Measurements from ENCODE around the gene PRDM7.
A peak's percentile ranks its signal among the peaks of the same experiment; 100 is the strongest.
"Not testable (repeated sequence)": the region's sequence is repeated elsewhere in the genome, so short reads cannot be mapped to it uniquely, and the experiment has no call there.

Gene PRDM7

GRCh38 chr16:90015586-90016338 is 61.4 kb downstream of the PRDM7 start:
- FAIRE-seq (no peak), DNase-seq (ENCODE audit: insufficient read length, low spot score) (no peak)
- TF ChIP-seq POLR2AphosphoS5 (IDR thresholded peaks at IDR 0.05; ENCODE audit: low read depth, low read length) = no peak
- TF ChIP-seq PAX5 (IDR thresholded peaks at IDR 0.05; ENCODE audit: insufficient read depth, low read length, severe bottlenecking) = no peak
- no peak for TF ChIP-seq POLR2A (IDR thresholded peaks at IDR 0.05; ENCODE audit: low read depth, low read length)
- TF ChIP-seq TAF1 (IDR thresholded peaks at IDR 0.05; ENCODE audit: low read depth, low read length) = no peak
- no peak for TF ChIP-seq SPI1 (IDR thresholded peaks at IDR 0.05; ENCODE audit: low read depth, low read length)
- no peak for TF ChIP-seq POU2F2 (IDR thresholded peaks at IDR 0.05; ENCODE audit: low read depth, low read length)

GRCh38 chr16:90012991-90013745 is 64.0 kb downstream of the PRDM7 start:
- no peak for FAIRE-seq
- DNase-seq (ENCODE audit: insufficient read length, low spot score) = no peak
- TF ChIP-seq TAF1 (IDR thresholded peaks at IDR 0.05; ENCODE audit: low read depth, low read length) = no peak
- TF ChIP-seq POLR2A (IDR thresholded peaks at IDR 0.05; ENCODE audit: low read depth, low read length) = no peak
- no peak for TF ChIP-seq PAX5 (IDR thresholded peaks at IDR 0.05; ENCODE audit: insufficient read depth, low read length, severe bottlenecking)
- no peak for TF ChIP-seq POLR2AphosphoS5 (IDR thresholded peaks at IDR 0.05; ENCODE audit: low read depth, low read length)
- no peak for TF ChIP-seq SPI1 (IDR thresholded peaks at IDR 0.05; ENCODE audit: low read depth, low read length)
- TF ChIP-seq POU2F2 (IDR thresholded peaks at IDR 0.05; ENCODE audit: low read depth, low read length) = no peak

- TF ChIP-seq TAF1 (IDR thresholded peaks at IDR 0.05; ENCODE audit: low read depth, low read length) (no peak), PAX5 (IDR thresholded peaks at IDR 0.05; ENCODE audit: insufficient read depth, low read length, severe bottlenecking) (no peak), SPI1 (IDR thresholded peaks at IDR 0.05; ENCODE audit: low read depth, low read length) (no peak), POLR2A (IDR thresholded peaks at IDR 0.05; ENCODE audit: low read depth, low read length) (no peak), POLR2AphosphoS5 (IDR thresholded peaks at IDR 0.05; ENCODE audit: low read depth, low read length) (no peak), POU2F2 (IDR thresholded peaks at IDR 0.05; ENCODE audit: low read depth, low read length) (no peak)
- DNase-seq (ENCODE audit: insufficient read length, low spot score) = no peak
- no peak for FAIRE-seq
Measured at GRCh38 chr16:90011908-90012501, 65.1 kb downstream of the PRDM7 start.

- no peak for TF ChIP-seq POLR2AphosphoS5 (IDR thresholded peaks at IDR 0.05; ENCODE audit: low read depth, low read length)
- no peak for TF ChIP-seq PAX5 (IDR thresholded peaks at IDR 0.05; ENCODE audit: insufficient read depth, low read length, severe bottlenecking)
- no peak for TF ChIP-seq TAF1 (IDR thresholded peaks at IDR 0.05; ENCODE audit: low read depth, low read length)
- no peak for TF ChIP-seq POU2F2 (IDR thresholded peaks at IDR 0.05; ENCODE audit: low read depth, low read length)
- TF ChIP-seq SPI1 (IDR thresholded peaks at IDR 0.05; ENCODE audit: low read depth, low read length) = no peak
- no peak for DNase-seq (ENCODE audit: insufficient read length, low spot score)
- no peak for FAIRE-seq
Measured at GRCh38 chr16:90011508-90011819, 65.7 kb downstream of the PRDM7 start.

GRCh38 chr16:90010676-90011507 is 66.2 kb downstream of the PRDM7 start:
- no peak for TF ChIP-seq POLR2AphosphoS5 (IDR thresholded peaks at IDR 0.05; ENCODE audit: low read depth, low read length)
- no peak for TF ChIP-seq SPI1 (IDR thresholded peaks at IDR 0.05; ENCODE audit: low read depth, low read length)
- no peak for TF ChIP-seq TAF1 (IDR thresholded peaks at IDR 0.05; ENCODE audit: low read depth, low read length)
- TF ChIP-seq POLR2A (IDR thresholded peaks at IDR 0.05; ENCODE audit: low read depth, low read length) = no peak
- TF ChIP-seq POU2F2 (IDR thresholded peaks at IDR 0.05; ENCODE audit: low read depth, low read length) = no peak
- no peak for TF ChIP-seq PAX5 (IDR thresholded peaks at IDR 0.05; ENCODE audit: insufficient read depth, low read length, severe bottlenecking)
- no peak for DNase-seq (ENCODE audit: insufficient read length, low spot score)
- no peak for FAIRE-seq

GRCh38 chr16:90009172-90009899 is 67.8 kb downstream of the PRDM7 start:
- no peak for DNase-seq (ENCODE audit: insufficient read length, low spot score)
- FAIRE-seq = no peak
- TF ChIP-seq SPI1 (IDR thresholded peaks at IDR 0.05; ENCODE audit: low read depth, low read length) (no peak), PAX5 (IDR thresholded peaks at IDR 0.05; ENCODE audit: insufficient read depth, low read length, severe bottlenecking) (no peak), POLR2A (IDR thresholded peaks at IDR 0.05; ENCODE audit: low read depth, low read length) (no peak), TAF1 (IDR thresholded peaks at IDR 0.05; ENCODE audit: low read depth, low read length) (no peak), POLR2AphosphoS5 (IDR thresholded peaks at IDR 0.05; ENCODE audit: low read depth, low read length) (no peak), POU2F2 (IDR thresholded peaks at IDR 0.05; ENCODE audit: low read depth, low read length) (no peak)

- FAIRE-seq = peak; percentile 99
- DNase-seq (ENCODE audit: insufficient read length, low spot score) = peak; percentile 78
- TF ChIP-seq TAF1 (IDR thresholded peaks at IDR 0.05; ENCODE audit: low read depth, low read length) (no peak), POLR2A (IDR thresholded peaks at IDR 0.05; ENCODE audit: low read depth, low read length) (no peak), SPI1 (IDR thresholded peaks at IDR 0.05; ENCODE audit: low read depth, low read length) (no peak), POU2F2 (IDR thresholded peaks at IDR 0.05; ENCODE audit: low read depth, low read length) (no peak), POLR2AphosphoS5 (IDR thresholded peaks at IDR 0.05; ENCODE audit: low read depth, low read length) (no peak), PAX5 (IDR thresholded peaks at IDR 0.05; ENCODE audit: insufficient read depth, low read length, severe bottlenecking) (no peak)
Measured at GRCh38 chr16:90008708-90009145, 68.4 kb downstream of the PRDM7 start.

GRCh38 chr16:90007635-90008234 is 69.4 kb downstream of the PRDM7 start:
- DNase-seq (ENCODE audit: insufficient read length, low spot score) = not testable (repeated sequence)
- peak; percentile 9 for FAIRE-seq
